Islet of Langerhans (tissue), 1 donor: ENCODE results near the gene PPP2R2D.
"Not testable (repeated sequence)": the region's sequence is repeated elsewhere in the genome, so short reads cannot be mapped to it uniquely, and the experiment has no call there.

ENCODE experiments used
- FAIRE-seq: peaks from one replicate; lab custom pipeline; 2011; peaks lifted over from hg19 to GRCh38; lab: Jason Lieb, UNC

Gene PPP2R2D

DNA sequence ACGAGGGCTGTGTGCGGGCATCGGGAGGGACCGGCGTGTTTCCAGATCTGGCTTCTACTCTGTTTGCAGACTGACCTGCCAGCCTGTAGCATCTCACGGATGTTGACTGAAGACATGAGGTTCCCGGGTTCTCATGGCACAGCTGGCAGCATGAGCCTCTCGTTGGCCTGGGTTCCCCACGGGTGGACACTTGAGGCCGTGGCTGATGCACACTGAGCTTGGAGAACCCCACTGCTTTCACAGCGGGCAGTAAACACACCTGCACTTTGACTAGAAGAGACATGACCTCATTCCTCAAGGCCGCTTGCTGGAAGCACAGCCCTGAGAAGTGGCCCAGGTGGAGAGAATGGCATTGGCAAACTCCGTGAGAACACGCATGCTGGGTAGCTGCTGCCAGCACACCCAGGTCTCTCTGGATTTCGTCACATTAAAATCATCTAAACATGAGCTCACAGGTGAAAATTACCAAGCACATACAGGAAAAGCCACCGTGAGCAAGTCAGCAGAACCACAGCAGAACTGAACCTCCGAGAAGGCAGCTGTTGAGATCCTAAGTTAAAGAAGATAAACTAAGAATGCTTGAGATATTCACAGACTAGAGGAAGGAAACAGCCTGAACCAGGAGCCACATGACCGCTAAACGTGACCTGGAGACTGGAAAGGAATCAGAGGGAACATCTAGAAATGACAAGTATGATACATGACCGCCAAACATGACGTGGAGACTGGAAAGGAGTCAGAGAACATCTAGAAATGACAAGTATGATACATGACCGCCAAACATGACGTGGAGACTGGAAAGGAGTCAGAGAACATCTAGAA, 48.4 kb downstream of the PPP2R2D start:
- FAIRE-seq = no peak

DNA sequence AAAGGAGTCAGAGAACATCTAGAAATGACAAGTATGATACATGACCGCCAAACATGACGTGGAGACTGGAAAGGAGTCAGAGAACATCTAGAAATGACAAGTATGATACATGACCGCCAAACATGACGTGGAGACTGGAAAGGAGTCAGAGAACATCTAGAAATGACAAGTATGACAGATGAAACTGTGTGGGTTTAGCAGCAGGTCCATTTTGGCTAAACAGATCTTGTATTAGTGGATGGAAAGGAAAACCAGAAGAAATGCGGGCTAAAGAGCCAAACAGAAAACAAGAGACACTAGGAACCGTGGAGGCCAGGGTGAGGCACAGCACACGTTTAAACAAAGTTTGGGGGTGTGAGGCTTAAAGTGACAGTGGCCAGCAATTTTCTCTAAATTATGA, 49.1 kb downstream of the PPP2R2D start:
- not testable (repeated sequence) for FAIRE-seq

- no peak for FAIRE-seq
Measured at GRCh38 chr10:131954356-131954965, 53.7 kb downstream of the PPP2R2D start.

DNA sequence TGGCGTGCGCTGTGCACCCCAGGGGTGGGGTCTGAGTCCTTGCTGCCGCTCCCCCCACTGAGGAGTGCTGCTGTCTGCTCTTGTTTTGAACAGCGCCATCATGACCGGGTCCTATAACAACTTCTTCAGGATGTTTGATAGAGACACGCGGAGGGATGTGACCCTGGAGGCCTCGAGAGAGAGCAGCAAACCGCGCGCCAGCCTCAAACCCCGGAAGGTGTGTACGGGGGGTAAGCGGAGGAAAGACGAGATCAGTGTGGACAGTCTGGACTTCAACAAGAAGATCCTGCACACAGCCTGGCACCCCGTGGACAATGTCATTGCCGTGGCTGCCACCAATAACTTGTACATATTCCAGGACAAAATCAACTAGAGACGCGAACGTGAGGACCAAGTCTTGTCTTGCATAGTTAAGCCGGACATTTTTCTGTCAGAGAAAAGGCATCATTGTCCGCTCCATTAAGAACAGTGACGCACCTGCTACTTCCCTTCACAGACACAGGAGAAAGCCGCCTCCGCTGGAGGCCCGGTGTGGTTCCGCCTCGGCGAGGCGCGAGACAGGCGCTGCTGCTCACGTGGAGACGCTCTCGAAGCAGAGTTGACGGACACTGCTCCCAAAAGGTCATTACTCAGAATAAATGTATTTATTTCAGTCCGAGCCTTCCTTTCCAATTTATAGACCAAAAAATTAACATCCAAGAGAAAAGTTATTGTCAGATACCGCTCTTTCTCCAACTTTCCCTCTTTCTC, 55.0 kb downstream of the PPP2R2D start:
- FAIRE-seq = no peak

GRCh38 chr10:131959841-131960240, 59.0 kb downstream of the PPP2R2D start:
- no peak for FAIRE-seq

DNA sequence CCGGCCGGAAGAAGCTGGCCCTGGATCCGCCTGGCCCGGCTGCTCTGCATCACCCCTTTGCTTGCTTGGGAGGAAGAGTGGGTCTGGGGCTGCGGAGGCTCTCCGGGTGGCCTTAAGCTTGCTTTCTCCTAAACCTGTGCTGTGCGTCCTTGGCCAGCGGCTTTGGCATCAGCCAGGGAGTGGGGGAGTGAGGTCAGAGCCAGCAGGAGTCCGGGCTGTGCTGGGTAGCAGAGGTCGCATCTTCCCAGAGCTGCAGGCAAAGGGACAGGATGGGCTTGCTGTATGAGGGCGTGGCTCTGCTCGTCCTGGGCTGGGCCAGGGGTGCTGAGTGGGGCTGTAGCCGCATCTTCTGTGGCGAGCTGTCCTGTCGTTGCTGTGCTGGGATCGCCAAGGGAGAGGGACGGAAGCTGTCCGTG, 59.8 kb downstream of the PPP2R2D start:
- FAIRE-seq = no peak

DNA sequence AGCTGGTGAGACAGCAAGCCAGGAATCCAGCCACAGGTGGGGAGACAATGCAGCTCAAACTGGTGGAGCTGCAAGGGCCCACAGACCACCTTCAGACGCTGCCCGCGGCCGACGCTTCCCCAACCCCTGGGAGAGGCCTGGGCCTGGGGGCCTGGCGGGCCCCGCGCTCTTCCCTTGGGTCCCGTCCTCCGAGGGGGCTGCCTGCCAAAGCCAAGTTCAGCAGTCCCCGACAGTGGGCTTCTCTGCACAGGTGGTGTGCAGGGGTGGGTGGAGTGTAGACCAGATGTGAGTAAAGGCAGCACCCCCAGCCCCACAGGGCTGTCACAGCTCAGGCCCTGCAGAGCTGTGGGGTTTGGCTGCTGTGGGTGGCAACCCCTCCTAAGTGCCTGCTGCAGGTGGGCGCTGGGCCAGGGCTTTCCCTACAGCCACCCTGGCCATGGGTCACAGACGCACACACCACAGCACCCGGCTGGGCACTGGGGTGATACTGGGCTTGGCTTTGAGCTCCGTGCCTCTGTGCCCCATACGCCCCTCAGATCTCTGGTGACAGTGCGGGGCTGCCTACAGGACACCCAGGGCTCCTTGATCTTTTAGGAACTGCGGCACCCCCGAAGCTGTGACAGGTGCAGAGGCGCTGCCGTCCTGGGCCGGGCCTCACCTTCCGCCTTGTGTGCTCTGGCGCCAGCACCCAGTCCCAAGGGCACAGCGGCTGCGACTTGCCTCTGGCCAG, 60.4 kb downstream of the PPP2R2D start:
- no peak for FAIRE-seq

DNA sequence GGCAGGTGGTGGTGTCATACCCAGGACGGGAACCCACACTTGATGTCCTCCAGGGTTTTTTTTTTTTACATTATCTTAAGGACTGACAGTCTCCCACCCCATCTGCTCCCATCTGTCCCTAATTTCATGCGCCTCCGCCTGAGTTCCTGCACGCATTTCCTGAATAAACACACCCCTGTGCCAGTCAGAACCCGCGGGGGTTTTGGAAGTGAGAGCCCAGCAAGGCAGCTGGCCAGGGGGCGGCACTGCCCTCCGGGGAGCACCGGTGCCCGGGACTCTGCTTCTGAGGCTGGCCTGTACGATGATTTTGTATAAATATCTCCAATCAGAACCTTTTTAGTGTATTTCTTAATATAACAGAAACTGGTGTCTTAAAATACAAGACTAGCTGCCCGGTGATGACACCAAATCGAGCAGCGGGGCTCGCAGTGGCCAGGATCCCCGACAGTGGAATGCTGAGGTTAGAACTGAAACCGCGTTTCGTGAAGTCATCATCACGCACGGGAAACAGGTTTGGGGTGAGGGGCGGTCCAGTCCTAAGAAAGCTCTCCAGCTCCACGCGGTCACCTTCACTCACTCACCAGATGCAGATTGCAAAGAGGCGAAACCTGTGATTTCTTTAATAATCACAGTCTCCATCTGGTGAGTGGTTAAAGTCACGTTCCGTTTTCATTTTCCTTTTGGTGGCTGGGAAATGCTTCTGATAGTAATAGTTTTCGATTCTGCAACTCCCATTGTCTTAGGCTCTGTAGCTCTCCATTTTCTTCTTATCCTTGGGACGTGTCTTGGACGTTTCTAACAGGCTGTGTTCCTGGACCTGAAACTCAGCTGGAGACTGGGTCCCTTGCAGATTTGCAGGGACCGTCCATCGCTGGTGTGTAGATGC, 61.2 kb downstream of the PPP2R2D start:
- no peak for FAIRE-seq

- no peak for FAIRE-seq
Measured at GRCh38 chr10:131963350-131963749, 62.5 kb downstream of the PPP2R2D start.

- FAIRE-seq = no peak
Measured at GRCh38 chr10:131963811-131964210, 63.0 kb downstream of the PPP2R2D start.

DNA sequence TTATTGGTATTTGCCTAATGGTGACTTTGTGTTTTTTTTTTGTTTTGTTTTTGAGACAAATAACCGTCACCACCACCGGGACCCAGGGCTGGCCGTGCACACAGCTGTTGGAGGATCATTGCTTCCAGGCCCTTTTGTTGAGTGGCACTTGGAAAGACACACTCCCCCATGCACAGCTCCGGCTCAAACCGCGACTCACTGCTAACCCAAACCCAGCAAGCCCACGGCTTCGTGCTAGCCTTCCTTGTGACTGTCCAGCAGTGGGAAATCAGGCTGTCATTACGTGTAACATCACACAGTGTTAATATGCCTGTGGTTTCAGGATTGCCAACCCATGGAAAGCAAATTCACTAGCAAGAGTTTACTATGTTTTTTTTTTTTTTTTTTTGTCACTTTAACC, 63.5 kb downstream of the PPP2R2D start:
- no peak for FAIRE-seq

DNA sequence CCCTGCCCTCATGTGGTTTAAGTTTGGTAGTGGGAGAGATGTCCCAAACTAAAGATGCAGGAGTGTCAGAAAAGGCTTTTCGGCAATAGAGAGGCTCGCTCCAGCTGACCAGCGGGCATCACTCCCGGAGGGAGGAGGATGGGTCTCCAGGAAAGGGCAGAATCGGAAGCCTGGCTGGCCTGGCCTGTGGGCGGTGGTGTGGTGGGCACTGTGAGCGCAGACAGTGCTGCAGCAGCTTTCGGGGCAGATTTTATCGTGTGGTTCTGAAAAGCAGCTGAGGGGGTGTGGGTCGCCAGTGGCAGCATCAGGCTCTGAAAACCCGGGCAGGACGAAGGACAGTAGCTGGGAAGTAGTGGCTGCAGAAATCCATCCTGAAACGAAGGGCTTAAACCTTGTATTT, 68.1 kb downstream of the PPP2R2D start:
- no peak for FAIRE-seq

DNA sequence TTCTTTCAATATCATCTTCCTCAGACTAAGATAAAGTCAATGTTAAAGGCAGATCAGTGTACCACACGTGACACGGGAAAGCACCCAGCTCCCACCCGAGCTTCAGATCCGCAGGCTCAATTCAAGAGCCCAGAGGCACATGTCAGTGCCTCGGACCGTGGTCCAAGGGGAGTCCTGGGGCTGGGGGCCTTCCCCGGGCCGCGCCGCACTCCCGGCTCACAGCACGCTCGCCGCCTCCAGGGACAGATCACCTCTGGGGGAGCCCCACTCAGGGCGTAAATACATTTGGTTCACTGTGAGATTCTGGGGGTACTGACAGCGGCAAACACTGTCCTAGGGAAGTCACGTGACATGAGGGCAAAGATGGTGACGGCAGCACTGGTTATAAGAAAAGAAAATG, 70.1 kb downstream of the PPP2R2D start:
- FAIRE-seq = no peak

DNA sequence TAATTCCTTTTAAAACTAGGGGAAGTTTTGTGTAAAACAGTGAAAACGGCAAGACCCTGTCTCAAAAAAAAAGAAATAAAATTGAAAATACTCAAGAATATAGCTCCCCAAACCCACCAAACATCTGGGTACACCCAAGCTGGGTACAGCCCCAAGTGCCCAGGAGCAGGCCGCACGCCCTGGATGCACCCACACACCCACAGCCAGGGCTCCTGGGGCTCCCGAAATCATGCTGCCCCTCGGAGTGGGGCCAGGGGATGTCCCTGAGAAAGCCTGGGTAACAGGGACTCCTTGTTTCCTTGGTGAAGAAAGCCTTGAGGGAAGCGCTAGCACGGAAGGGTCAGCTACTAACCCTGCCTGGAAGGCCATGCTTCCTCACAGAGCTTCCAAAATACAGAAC, 70.8 kb downstream of the PPP2R2D start:
- no peak for FAIRE-seq

- no peak for FAIRE-seq
Measured at GRCh38 chr10:131972474-131973071, 71.8 kb downstream of the PPP2R2D start.

- FAIRE-seq = no peak
Measured at GRCh38 chr10:131973160-131973951, 72.5 kb downstream of the PPP2R2D start.

- FAIRE-seq = no peak
Measured at GRCh38 chr10:131974034-131974817, 73.4 kb downstream of the PPP2R2D start.

DNA sequence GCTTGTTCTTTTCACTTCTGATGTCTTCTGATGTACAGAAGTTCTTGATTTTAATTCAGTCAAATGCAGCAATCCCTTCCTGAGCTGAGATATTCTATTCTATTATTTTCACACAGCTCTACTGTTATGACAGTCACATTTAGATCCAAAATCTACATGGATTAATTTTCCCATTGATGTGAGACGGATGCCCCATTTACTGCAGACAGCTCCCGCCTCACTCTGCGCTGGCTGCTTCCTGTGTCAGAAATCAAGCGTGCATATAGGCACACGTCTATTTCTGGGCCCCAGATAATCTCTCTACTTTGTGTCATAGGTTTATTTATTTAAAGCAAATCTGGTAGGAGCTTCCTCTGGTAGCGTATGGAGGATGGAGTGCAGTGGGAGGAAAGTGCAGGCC, 74.2 kb downstream of the PPP2R2D start:
- FAIRE-seq = no peak

DNA sequence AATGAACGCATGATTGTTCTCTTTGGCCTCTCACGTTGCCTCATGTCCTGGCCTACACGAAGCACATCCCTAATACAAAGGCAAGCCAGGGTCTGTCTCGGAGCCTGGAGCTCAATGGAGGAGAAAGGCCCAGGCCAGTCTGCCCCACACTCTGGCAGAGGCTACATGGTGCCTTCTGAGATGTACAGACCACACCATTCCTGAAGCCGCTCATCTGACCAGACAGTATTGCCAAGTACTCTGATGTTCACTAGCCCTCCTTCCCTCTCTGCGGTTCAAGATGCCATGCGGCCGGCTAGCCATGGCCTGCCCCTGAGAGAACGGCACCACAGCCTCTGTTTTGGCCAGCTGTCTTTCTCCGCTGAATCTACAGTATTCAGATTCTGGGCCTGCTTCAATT, 75.0 kb downstream of the PPP2R2D start:
- no peak for FAIRE-seq
